B cell (primary cell): ENCODE measurements around the gene BTBD1.

ENCODE experiments used
- EZH2 ChIP-seq: IDR thresholded peaks from 2 replicates; pipeline ENCODE4 v1.6.1; 2012; ENCODE audit warnings: borderline replicate concordance, low read depth, mild to moderate bottlenecking, moderate library complexity, low read length; ENCODE audit not compliant: insufficient read depth, poor library complexity, severe bottlenecking
- TF ChIP-seq, protein P1 (sequence below): fragments of 200-600 bp; IDR thresholded peaks from one replicate; pipeline ENCODE4 v1.8.0; 2022; ENCODE audit warnings: antibody characterized with exemption, mild to moderate bottlenecking

- TF ChIP-seq, protein P1, sequence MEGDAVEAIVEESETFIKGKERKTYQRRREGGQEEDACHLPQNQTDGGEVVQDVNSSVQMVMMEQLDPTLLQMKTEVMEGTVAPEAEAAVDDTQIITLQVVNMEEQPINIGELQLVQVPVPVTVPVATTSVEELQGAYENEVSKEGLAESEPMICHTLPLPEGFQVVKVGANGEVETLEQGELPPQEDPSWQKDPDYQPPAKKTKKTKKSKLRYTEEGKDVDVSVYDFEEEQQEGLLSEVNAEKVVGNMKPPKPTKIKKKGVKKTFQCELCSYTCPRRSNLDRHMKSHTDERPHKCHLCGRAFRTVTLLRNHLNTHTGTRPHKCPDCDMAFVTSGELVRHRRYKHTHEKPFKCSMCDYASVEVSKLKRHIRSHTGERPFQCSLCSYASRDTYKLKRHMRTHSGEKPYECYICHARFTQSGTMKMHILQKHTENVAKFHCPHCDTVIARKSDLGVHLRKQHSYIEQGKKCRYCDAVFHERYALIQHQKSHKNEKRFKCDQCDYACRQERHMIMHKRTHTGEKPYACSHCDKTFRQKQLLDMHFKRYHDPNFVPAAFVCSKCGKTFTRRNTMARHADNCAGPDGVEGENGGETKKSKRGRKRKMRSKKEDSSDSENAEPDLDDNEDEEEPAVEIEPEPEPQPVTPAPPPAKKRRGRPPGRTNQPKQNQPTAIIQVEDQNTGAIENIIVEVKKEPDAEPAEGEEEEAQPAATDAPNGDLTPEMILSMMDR, result no peak
- no peak for TF ChIP-seq EZH2
Measured at GRCh38 chr15:83053151-83053550, 13.9 kb downstream of the BTBD1 start.
